GM23338 (cell line): ENCODE measurements around the gene ZNF441. TPM values are rescaled to one million over a fixed set of nuclear protein-coding genes. Genes with fewer than 3 reads are reported as not detected.

Experiments used
- ATAC-seq: fragments of 200-7000 bp; cut with Tn5 transposase; 3 replicates; pipeline ENCODE4 v1.9.1; 2020
- DNase-seq: peaks from one replicate; pipeline ENCODE4 v3.0.0-alpha.2; 2015; ENCODE audit warnings: low spot score
- H2AFZ ChIP-seq: fragments of 200-600 bp; sonication (generic); 2 replicates; pipeline ENCODE4 v1.8.0; 2016; ENCODE audit warnings: antibody characterized with exemption, mild to moderate bottlenecking, moderate library complexity
- H3F3A ChIP-seq: fragments of 200-600 bp; sonication (generic); replicated peaks from 2 replicates; pipeline ENCODE4 v1.8.0; 2017; ENCODE audit warnings: antibody characterized with exemption, mixed run types, low read depth
- H3K27ac ChIP-seq: fragments of 200-600 bp; sonication (generic); 2 replicates; pipeline ENCODE4 v1.6.1; 2016; ENCODE audit warnings: low read depth
- H3K27me3 ChIP-seq: fragments of 200-600 bp; sonication (generic); 2 replicates; pipeline ENCODE4 v1.8.0; 2016; ENCODE audit warnings: mild to moderate bottlenecking, mixed run types, moderate library complexity; ENCODE audit not compliant: insufficient read depth
- H3K36me3 ChIP-seq: fragments of 200-600 bp; sonication (generic); 2 replicates; pipeline ENCODE4 v1.8.0; 2016; ENCODE audit warnings: mild to moderate bottlenecking; ENCODE audit not compliant: insufficient read depth
- H3K4me1 ChIP-seq: fragments of 200-600 bp; sonication (generic); 2 replicates; pipeline ENCODE4 v1.8.0; 2016; ENCODE audit warnings: mild to moderate bottlenecking, moderate library complexity; ENCODE audit not compliant: insufficient read depth
- H3K4me2 ChIP-seq: fragments of 200-600 bp; sonication (generic); 2 replicates; pipeline ENCODE4 v1.7.1; 2017; ENCODE audit warnings: mixed run types
- H3K4me3 ChIP-seq: fragments of 200-600 bp; sonication (generic); 2 replicates; pipeline ENCODE4 v1.6.1; 2016; ENCODE audit warnings: mixed run types
- H3K79me2 ChIP-seq: fragments of 200-600 bp; sonication (generic); replicated peaks from 2 replicates; pipeline ENCODE4 v1.8.0; 2017; ENCODE audit warnings: mild to moderate bottlenecking; ENCODE audit not compliant: insufficient read depth
- H3K9me2 ChIP-seq: fragments of 200-600 bp; sonication (generic); 2 replicates; pipeline ENCODE4 v1.8.0; 2017; ENCODE audit not compliant: insufficient read depth
- H4K20me1 ChIP-seq: fragments of 200-600 bp; sonication (generic); replicated peaks from 2 replicates; pipeline ENCODE4 v1.8.0; 2017; ENCODE audit warnings: mild to moderate bottlenecking; ENCODE audit not compliant: insufficient read depth
- H3K27ac Mint-ChIP-seq: 2 replicates; pipeline ENCODE4 v1.8.0; 2020; ENCODE audit warnings: inconsistent platforms, mild to moderate bottlenecking, moderate library complexity, mixed read lengths
- H3K27me3 Mint-ChIP-seq: 3 replicates; pipeline ENCODE4 v1.8.0; 2022; ENCODE audit warnings: low read depth, mild to moderate bottlenecking, moderate library complexity, mixed read lengths, inconsistent platforms; ENCODE audit not compliant: insufficient read depth, poor library complexity
- H3K36me3 Mint-ChIP-seq: 3 replicates; pipeline ENCODE4 v1.8.0; 2021; ENCODE audit warnings: low read depth, mild to moderate bottlenecking, inconsistent platforms, moderate library complexity, mixed read lengths
- H3K4me1 Mint-ChIP-seq: 3 replicates; pipeline ENCODE4 v1.8.0; 2020; ENCODE audit warnings: mild to moderate bottlenecking, inconsistent platforms, mixed read lengths
- H3K4me3 Mint-ChIP-seq: 3 replicates; pipeline ENCODE4 v1.8.0; 2021; ENCODE audit warnings: moderate library complexity, mild to moderate bottlenecking, inconsistent platforms, mixed read lengths
- H3K9me3 Mint-ChIP-seq: 3 replicates; pipeline ENCODE4 v1.8.0; 2020; ENCODE audit warnings: moderate library complexity, mild to moderate bottlenecking, inconsistent platforms, mixed read lengths
- ETS1 ChIP-seq: IDR thresholded peaks from 2 replicates; pipeline ENCODE4 v1.6.1; 2016; ENCODE audit warnings: antibody characterized with exemption
- EZH2 ChIP-seq: fragments of 200-600 bp; sonication (generic); IDR thresholded peaks from one replicate; pipeline ENCODE4 v1.8.0; 2017; ENCODE audit warnings: antibody characterized with exemption, mild to moderate bottlenecking, low read depth; ENCODE audit not compliant: unreplicated experiment
- EZH2phosphoT487 ChIP-seq: fragments of 200-600 bp; sonication (generic); IDR thresholded peaks from one replicate; pipeline ENCODE4 v1.8.1; 2018; ENCODE audit warnings: antibody characterized with exemption; ENCODE audit not compliant: unreplicated experiment
- JUNB ChIP-seq: IDR thresholded peaks from one replicate; pipeline ENCODE4 v1.6.1; 2016; ENCODE audit warnings: antibody characterized with exemption; ENCODE audit not compliant: unreplicated experiment
- NANOG ChIP-seq: IDR thresholded peaks from 2 replicates; pipeline ENCODE4 v1.6.1; 2016; ENCODE audit warnings: antibody characterized with exemption, borderline replicate concordance
- STAT1 ChIP-seq: IDR thresholded peaks from one replicate; pipeline ENCODE4 v1.6.1; 2016; ENCODE audit warnings: antibody characterized with exemption; ENCODE audit not compliant: unreplicated experiment
- ZNF331 ChIP-seq: fragments of 250-450 bp; sonication (Bioruptor Pico); IDR thresholded peaks from 2 replicates; pipeline ENCODE4 v1.5.0; 2020; ENCODE audit warnings: low read depth, mild to moderate bottlenecking, moderate library complexity
- ZNF462 ChIP-seq: fragments of 250-450 bp; sonication (Bioruptor Pico); IDR thresholded peaks from 2 replicates; pipeline ENCODE4 v1.5.0; 2020; ENCODE audit warnings: mild to moderate bottlenecking, moderate library complexity
- polyA plus RNA-seq: library from polyadenylated mRNA; unstranded; fragments of >200 nt; fragmentation: Nextera tagmentation; extraction: Ambion mirVana; gene quantifications from 2 replicates; pipeline ENCODE4 v1.2.1, GENCODE V29; 2016
- total RNA-seq: library from RNA; depleted of rRNA; stranded (reverse); fragments of >200 nt; shearing (Covaris generic); gene quantifications from 2 replicates; pipeline ENCODE4 v1.2.3, GENCODE V29; 2014

Gene ZNF441
- total and polyA plus RNA-seq, 2 experiments from 2014 or later = 0.40 to 0.52 TPM

- TF ChIP-seq ZNF462 (CRISPR knock-in tag) (no peak), ZNF331 (no peak), JUNB (no peak)
Observed at GRCh38 chr19:11754663-11755062, 12.1 kb upstream of the ZNF441 start (continued).

GRCh38 chr19:11756965-11757364 is 9.8 kb upstream of the ZNF441 start:
- no peak overlapping the region for H3K4me2 ChIP-seq
- Mint-ChIP-seq H3K4me3 (no peak overlapping the region), H3K36me3 (no peaks in the 10 kb centered on the region; the same call in 2 of the 3 replicates), H3K27ac (no peak overlapping the region), H3K9me3 (peaks cover 81% of the 10 kb centered on the region), H3K4me1 (no peaks in the 10 kb centered on the region), H3K27me3 (peaks cover 1% of the 10 kb centered on the region)
- no peaks in the 10 kb centered on the region for H3K4me1 ChIP-seq
- no peaks in the 10 kb centered on the region for H3K79me2 ChIP-seq
- no peaks in the 10 kb centered on the region for H3F3A ChIP-seq
- H3K36me3 ChIP-seq = peaks cover 3% of the 10 kb centered on the region; the same call in 1 of the 2 replicates
- H3K27ac ChIP-seq = no peak overlapping the region
- no peaks in the 10 kb centered on the region; the same call in 1 of the 2 replicates for H3K9me2 ChIP-seq
- H3K27me3 ChIP-seq = no peaks in the 10 kb centered on the region
- H4K20me1 ChIP-seq = no peaks in the 10 kb centered on the region
- no peak for TF ChIP-seq EZH2phosphoT487
- no peak for TF ChIP-seq NANOG
- TF ChIP-seq STAT1 = no peak
- TF ChIP-seq EZH2 = no peak
- no peak for TF ChIP-seq ETS1
- DNase-seq (no peak), ATAC-seq (no peak)
- no peak overlapping the region for H3K4me3 ChIP-seq
- H2AFZ ChIP-seq = no peak overlapping the region
